DMS79 (cell line): ENCODE data around the gene IFT20.

Experiments used
- DNase-seq: peaks from one replicate; lab custom pipeline; 2025; lab: John Stamatoyannopoulos, UW

Gene IFT20, protein sequence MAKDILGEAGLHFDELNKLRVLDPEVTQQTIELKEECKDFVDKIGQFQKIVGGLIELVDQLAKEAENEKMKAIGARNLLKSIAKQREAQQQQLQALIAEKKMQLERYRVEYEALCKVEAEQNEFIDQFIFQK

DNA sequence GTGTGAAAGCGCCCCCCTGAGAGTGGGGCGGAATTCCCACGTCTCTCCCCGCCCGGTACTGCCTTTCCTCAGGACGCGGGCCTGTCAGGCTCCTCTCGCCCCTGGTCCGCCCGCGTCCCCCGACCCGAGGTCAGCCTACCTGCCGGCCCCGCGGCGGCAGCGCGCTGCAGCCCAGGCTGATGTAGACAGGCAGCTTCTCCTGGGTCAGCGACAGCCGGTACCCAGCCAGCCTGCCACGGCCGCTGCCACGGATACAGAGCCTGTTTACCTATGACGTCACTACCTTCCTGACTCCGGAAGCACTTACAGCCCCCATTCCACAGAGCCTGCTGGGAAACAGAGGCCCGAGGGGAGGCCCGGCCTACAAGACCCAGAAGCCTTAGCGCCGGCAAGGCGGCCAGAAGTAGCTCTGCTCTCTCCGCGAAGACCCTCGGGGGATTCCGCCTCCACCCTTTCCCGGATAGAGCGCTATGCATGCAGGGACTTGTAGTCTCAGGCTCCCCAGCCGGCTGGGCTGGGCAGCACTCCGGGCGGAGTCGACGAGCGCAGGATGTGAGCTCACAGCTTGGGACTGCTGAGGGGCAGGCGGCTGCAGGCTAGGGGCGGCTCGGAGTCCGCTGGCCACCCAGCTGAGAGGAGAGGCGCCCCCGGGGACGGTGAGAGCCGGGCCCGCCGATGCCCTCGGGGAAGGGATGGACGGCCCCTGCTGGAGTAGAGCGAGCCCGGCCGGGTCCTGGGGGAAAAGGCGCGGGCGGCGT, at the start of gene IFT20, which contains the start of gene TNFAIP1:
Gene IFT20, minus strand, starts transcription at position 272 of the 758 bp plus-strand sequence. CDS start 3,487 bp downstream, outside the sequence.
Gene TNFAIP1, plus strand, starts transcription at position 561 of the 758 bp plus-strand sequence. CDS start 3,761 bp downstream, outside the sequence.
- DNase-seq = peak; percentile 99

GRCh38 chr17:28385037-28385400, 49.7 kb upstream of the IFT20 start:
- no peak for DNase-seq

DNA sequence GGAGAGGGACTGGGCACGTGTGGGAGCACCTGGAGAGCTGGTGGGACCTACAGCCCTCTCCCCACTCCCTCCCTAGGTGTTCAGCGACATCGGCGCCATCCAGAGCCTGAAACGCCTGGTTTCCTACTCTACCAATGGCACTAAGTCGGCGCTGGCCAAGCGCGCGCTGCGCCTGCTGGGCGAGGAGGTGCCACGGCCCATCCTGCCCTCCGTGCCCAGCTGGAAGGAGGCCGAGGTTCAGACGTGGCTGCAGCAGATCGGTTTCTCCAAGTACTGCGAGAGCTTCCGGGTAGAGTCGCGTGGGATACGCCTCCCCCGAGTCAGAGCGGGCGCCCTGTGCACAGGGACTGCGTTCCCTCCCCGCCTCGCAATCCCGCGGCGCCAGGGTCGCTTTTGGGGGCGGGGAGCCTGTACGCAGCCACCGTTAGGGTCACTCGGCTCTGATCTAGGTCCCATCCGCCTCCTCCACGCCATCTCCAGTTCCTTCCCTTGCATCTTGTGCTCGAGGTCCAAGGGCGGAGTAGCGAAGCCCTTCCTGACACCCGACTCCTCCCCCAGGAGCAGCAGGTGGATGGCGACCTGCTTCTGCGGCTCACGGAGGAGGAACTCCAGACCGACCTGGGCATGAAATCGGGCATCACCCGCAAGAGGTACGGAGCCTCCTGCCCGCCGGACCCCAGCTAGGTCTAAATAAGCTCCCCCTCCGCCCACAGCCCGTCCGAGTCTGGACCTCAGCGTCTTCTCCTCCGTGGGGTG, 49.2 kb upstream of the IFT20 start:
- DNase-seq = peak; percentile 93

- DNase-seq = no peak
Observed at GRCh38 chr17:28381141-28381825, 46.0 kb upstream of the IFT20 start.

DNA sequence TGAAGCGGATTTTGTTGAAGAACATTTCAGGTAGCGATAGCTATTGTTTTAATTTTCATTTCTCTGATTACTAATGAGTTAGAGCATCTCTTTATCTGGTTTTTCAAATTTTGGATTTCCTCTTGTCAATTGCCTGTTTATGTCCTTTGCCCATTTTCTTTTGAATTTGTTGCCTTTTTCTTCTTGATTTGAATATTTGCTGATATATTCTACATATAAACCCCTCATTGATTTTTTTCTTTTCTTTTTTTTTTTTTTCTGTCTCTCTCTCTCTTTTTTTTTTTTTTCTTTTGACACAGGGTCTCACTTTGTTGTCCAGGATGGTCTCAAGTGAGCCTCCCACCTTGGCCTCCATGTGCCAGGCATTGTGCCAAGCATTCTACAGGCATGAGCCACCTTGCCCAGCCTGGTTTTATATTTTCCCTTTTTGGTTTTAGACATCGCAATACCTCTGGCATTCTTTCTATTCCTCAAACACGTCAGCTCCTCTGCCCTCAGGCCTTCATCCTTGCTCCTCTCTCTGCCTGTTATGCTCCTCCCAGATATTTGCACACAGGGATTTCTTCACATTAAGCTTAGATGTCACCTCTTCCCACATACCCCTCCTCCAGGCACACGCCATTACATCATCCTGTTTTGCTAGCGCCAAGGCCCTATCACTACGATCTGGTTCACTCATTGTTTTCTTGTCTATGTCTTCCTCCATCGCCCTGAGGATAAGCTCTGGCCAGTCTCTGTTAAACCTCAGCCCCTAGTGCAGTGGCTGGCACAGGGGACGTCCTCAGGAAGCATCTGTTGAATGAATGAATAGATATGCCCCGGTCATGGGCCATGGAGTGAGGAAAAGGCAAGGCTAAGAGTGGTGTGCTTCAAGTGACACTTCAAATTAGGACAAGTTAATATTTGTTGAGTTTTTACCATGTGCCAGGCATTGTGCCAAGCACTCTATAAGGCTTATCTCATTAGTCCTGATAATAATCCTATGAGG, 44.8 kb upstream of the IFT20 start:
- DNase-seq = peak; percentile 89

- no peak for DNase-seq
Observed at GRCh38 chr17:28372945-28373274, 37.6 kb upstream of the IFT20 start.

- DNase-seq = no peak
Observed at GRCh38 chr17:28372203-28372944, 37.1 kb upstream of the IFT20 start.

GRCh38 chr17:28371245-28372202, 36.3 kb upstream of the IFT20 start, which contains the start of gene SARM1:
TSS of gene SARM1 (plus strand) at chr17:28371694. CDS start at chr17:28372033, 339 bp downstream.
- peak; percentile 88 for DNase-seq

DNA sequence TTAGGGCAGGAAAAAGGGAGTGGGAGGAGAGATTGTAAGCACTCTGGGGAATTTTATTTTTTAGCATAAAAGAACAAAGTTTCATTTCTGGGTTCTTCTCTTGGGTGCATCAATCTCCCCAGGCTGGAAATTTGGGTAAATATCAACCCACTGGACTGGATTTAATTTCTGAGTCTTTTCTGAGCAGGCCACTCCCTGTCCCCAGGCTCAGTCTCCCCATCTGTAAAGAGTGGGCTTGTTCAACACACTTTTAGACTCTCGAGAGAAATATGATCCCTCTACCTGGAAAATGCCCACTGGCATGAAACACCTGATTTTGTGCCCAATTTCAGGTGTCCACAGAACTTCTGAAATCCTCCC, 35.5 kb upstream of the IFT20 start:
- DNase-seq = no peak

DNA sequence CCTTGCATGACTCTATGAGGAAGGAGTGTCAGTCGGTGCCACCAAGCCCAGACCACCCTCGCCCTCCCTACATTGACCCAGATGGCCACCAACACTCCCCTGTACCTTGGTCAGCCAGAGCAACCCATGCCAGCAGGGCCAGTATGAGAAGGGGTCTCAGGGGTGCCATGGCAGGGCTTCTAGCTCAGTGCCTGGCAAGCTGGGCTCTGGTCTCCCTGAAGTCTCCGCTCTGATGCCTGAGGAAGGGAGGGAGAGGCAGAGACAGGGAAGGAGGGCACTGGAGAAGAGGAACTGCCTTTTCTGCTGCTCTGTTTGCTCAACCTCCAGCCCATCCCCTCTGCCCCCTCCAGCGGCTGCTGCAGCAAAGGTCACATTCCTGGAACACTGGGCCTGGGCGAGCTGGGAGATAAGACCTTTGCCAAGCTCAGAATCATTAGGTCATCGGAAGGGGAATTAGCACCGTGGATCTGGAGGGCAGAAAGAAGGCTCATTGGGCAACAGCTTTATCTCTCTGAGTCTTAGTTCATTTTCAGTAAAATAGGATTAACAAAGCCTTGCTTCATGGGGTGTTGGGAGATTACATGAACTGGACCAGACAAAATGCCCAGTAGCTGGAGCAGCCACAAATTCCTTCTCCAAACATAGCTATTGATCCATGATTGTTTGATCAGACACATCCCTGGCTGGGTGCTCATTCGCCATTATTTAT, 34.9 kb upstream of the IFT20 start, which contains the start of gene VTN:
Gene VTN, minus strand, starts transcription at position 273 of the 709 bp plus-strand sequence. Its CDS starts 104 bp downstream, at position 169.
- DNase-seq = no peak

GRCh38 chr17:28369684-28370034, 34.4 kb upstream of the IFT20 start:
- no peak for DNase-seq

DNA sequence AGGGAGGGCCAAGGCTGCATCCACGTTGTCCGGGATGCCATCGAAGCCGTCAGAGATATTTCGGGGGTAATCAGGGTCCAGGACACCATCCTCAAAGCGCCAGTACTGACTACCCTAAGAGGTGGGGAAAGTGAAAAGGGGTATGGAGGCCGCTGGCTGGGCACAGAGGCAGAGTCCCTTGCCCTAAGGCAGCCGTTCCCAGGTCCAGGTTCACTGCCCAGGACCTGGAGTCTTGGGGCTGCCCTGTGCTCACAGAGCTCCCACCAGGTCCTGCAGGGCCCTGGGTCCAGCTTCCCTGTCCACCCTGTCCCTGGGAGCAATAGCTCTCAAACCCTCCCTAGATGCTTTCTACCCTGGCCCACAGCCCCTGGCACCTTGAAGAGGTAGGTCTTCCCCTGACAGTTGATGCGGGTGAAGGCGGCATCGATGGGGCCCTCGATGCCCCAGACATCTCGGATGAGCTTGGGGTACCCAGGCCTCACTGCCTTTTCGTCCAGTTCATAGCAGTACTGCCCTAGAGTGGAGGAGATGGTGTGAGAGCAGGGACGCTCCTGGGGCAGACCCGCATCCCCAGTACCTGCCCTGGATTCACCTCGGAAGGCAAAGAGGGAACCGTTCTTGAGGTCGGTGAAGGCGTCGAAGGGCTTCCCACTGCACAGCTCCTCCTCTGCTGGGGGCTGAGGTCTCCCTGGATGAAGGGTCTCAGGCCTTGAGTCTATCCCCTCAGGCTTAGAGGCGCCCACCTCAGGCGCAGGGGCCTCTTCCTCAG, 33.8 kb upstream of the IFT20 start:
- no peak for DNase-seq

GRCh38 chr17:28368306-28368831, 33.1 kb upstream of the IFT20 start:
- DNase-seq = no peak

DNA sequence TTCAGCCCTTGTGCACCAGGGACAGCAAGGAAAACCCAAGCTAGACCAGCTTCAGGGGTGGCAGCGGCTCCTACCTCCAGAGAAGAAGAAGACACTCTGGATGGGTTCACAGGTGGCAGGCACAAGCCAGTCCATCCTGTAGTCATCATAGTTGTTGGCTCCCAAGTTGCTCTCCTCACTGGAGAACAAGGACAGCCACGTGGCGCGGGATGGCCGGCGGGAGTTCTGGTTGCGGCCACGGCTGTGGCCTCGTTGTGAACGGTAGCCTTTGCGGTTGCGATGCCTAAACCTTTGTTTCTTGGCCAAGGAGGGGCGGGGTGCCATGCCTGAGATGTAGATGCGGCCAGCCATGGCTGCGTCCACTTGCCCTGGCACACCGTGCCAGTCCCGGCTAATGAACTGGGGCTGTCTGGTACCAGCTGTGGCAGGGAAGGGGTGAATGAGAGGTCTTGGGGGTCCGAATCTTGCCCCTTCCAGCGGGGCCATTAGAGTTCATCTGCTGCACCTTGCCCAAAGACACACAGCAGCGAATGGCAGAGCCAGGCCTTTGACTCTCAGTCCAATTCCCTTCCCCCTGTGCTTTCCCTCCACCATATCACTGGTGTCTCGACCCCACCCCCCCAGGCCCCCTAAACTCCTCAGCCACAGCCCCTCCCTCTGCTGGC, 32.5 kb upstream of the IFT20 start:
- DNase-seq = no peak

- no peak for DNase-seq
Observed at GRCh38 chr17:28366605-28367004, 31.3 kb upstream of the IFT20 start.

DNA sequence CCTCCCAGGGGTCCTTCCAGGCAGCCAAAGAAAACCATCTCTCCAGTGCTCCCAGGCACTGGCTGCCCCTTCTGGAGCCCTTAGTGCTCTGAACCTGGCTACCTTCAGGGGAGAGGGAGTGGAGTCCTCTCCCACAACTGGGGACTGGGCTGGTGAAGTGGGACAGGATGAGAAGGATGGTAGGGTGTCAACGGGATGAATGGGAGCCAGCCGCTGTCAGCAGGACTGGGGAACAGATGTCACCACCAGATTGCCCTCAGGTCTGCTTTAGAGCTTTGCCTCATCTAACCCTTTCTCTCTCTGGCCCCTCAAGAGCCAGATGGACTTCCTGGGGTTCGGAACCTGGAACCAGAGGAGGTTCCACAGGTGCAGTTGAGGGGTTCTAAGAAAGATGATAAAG, 30.2 kb upstream of the IFT20 start:
- no peak for DNase-seq
